ENCODE results near the gene CHCHD3. TPM values are rescaled to one million over a fixed set of nuclear protein-coding genes. Genes with fewer than 3 reads are reported as not detected.

Gene CHCHD3
- polyA plus RNA-seq, 3 donors, result 30.5 to 56.7 (median 48.8) TPM

GRCh38 chr7:132743974-132744373, 337.9 kb downstream of the CHCHD3 start:
- H3K27ac Mint-ChIP-seq, result no peak overlapping the region
- Histone ChIP-seq H3K9ac (ENCODE audit: insufficient read depth, low read length, poor library complexity, severe bottlenecking) (no peak overlapping the region), H2AFZ (ENCODE audit: insufficient read depth, low read depth, low read length, poor library complexity, severe bottlenecking) (no peak overlapping the region), H3K4me2 (replicated peaks; ENCODE audit: extremely low read depth, low read length, poor library complexity, severe bottlenecking) (no peak overlapping the region), H3K4me1 (ENCODE audit: control insufficient read depth in 1 of 2, insufficient read depth in 2 of 2, low read length in 2 of 2) (no peaks in the 10 kb centered on the region), H3K27me3 (ENCODE audit: control insufficient read depth in 2 of 2, insufficient read depth in 2 of 2, low read length in 2 of 2) (no peaks in the 10 kb centered on the region), H4K20me1 (ENCODE audit: insufficient read depth, low read length) (no peaks in the 10 kb centered on the region), H3K27ac (ENCODE audit: low read depth in 1 of 2, low read length in 2 of 2) (no peak overlapping the region), H3K4me3 (replicated peaks in 1 of 3; ENCODE audit: low read depth in 2 of 3, low read length in 3 of 3) (no peak overlapping the region), H3K79me2 (ENCODE audit: insufficient read depth, low read length) (no peaks in the 10 kb centered on the region), H3K9me3 (replicated peaks in 1 of 2; ENCODE audit: control insufficient read depth in 1 of 2, insufficient read depth in 1 of 2, low read length in 2 of 2) (peaks cover 8 to 23% of the 10 kb centered on the region in 2 donors), H3K36me3 (replicated peaks in 1 of 2; ENCODE audit: control insufficient read depth in 1 of 2, insufficient read depth in 2 of 2, low read length in 2 of 2) (no peaks in the 10 kb centered on the region)
- peaks cover 7% of the 10 kb centered on the region for H3K4me1 Mint-ChIP-seq
- 80% methylated on average over 1 of the region's 2 CpGs for WGBS (ENCODE audit: insufficient coverage)
- H3K27me3 Mint-ChIP-seq (ENCODE audit: low read depth in 3 of 3), result peaks cover 0 to 4% (median 1%) of the 10 kb centered on the region in 3 donors
- peaks cover 8 to 28% (median 19%) of the 10 kb centered on the region in 7 donors for H3K9me3 Mint-ChIP-seq
- no peak for DNase-seq
- intact Hi-C loops (cut with micrococcal nuclease), result no loop called here
- no peaks in the 10 kb centered on the region for H3K36me3 Mint-ChIP-seq
- no peak overlapping the region for H3K4me3 Mint-ChIP-seq
- no peak for TF ChIP-seq CTCF (IDR thresholded peaks at IDR 0.05)

DNA sequence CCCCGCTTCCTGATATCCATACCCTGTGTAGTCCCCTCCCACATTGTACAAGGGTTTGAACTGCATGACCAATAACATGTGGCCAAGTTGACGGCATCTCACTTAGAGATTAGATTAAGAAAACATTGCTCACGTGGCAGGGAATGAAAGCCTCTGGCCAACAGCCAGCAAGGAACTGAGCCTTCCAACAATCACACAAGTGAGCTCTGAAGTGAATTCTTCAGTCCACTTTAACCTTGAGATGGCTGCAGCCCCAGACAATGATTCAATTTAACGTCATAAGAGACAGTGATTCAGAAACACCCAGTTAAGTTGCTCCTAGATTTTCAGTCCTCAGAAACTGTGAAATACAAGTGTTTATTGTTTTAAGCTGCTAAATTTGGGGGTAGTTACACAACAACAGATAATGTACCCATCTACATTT, 339.7 kb downstream of the CHCHD3 start:
- H3K27me3 ChIP-seq (ENCODE audit: control insufficient read depth in 2 of 2, insufficient read depth in 2 of 2, low read length in 2 of 2), result no peaks in the 10 kb centered on the region
- Mint-ChIP-seq H3K36me3 (no peaks in the 10 kb centered on the region), H3K9me3 (peaks cover 8 to 26% (median 18%) of the 10 kb centered on the region in 7 donors), H3K27me3 (ENCODE audit: low read depth in 3 of 3) (peaks cover 0 to 2% (median 0%) of the 10 kb centered on the region in 3 donors), H3K27ac (no peak overlapping the region), H3K4me3 (no peak overlapping the region), H3K4me1 (peaks cover 7% of the 10 kb centered on the region)
- H3K27ac ChIP-seq (ENCODE audit: low read depth in 1 of 2, low read length in 2 of 2), result no peak overlapping the region
- intact Hi-C loops (cut with micrococcal nuclease), result no loop called here
- no peaks in the 10 kb centered on the region for H3K79me2 ChIP-seq (ENCODE audit: insufficient read depth, low read length)
- peaks cover 8 to 23% of the 10 kb centered on the region in 2 donors for H3K9me3 ChIP-seq (replicated peaks in 1 of 2; ENCODE audit: control insufficient read depth in 1 of 2, insufficient read depth in 1 of 2, low read length in 2 of 2)
- 88% methylated on average over 3 of the region's 4 CpGs for WGBS (ENCODE audit: insufficient coverage)
- no peak for TF ChIP-seq CTCF (IDR thresholded peaks at IDR 0.05)
- no peak overlapping the region for H2AFZ ChIP-seq (ENCODE audit: insufficient read depth, low read depth, low read length, poor library complexity, severe bottlenecking)
- DNase-seq, result no peak
- no peak overlapping the region for H3K4me3 ChIP-seq (replicated peaks in 1 of 3; ENCODE audit: low read depth in 2 of 3, low read length in 3 of 3)
- H4K20me1 ChIP-seq (ENCODE audit: insufficient read depth, low read length), result no peaks in the 10 kb centered on the region
- H3K4me1 ChIP-seq (ENCODE audit: control insufficient read depth in 1 of 2, insufficient read depth in 2 of 2, low read length in 2 of 2), result no peaks in the 10 kb centered on the region
- no peak overlapping the region for H3K9ac ChIP-seq (ENCODE audit: insufficient read depth, low read length, poor library complexity, severe bottlenecking)
- H3K4me2 ChIP-seq (replicated peaks; ENCODE audit: extremely low read depth, low read length, poor library complexity, severe bottlenecking), result no peak overlapping the region
- H3K36me3 ChIP-seq (replicated peaks in 1 of 2; ENCODE audit: control insufficient read depth in 1 of 2, insufficient read depth in 2 of 2, low read length in 2 of 2), result no peaks in the 10 kb centered on the region
